Neural cell (in vitro differentiated cells): ENCODE results near the gene DGCR6L. TPM values are rescaled to one million over a fixed set of nuclear protein-coding genes. Genes with fewer than 3 reads are reported as not detected.
A peak's percentile ranks its signal among the peaks of the same experiment; 100 is the strongest.
"Not testable (repeated sequence)": the region's sequence is repeated elsewhere in the genome, so short reads cannot be mapped to it uniquely, and the experiment has no call there.

ENCODE experiments used
- H2AFZ ChIP-seq: fragments of 200-600, 300-800 bp; sonication (generic), shearing (Covaris generic); 2 replicates; pipeline ENCODE4 v1.6.0; 2014; ENCODE audit warnings: low read depth, mild to moderate bottlenecking, antibody characterized with exemption, low read length, moderate library complexity
- H3F3A ChIP-seq: fragments of 200-600 bp; shearing (Covaris generic); 2 replicates; pipeline ENCODE4 v1.6.1; 2016; ENCODE audit warnings: mild to moderate bottlenecking, moderate library complexity, mixed read lengths, antibody characterized with exemption, low read length; ENCODE audit not compliant: insufficient read depth, poor library complexity, severe bottlenecking
- H3K27ac ChIP-seq: fragments of 200-600, 300-800 bp; sonication (generic), shearing (Covaris generic); 2 replicates; pipeline ENCODE4 v1.5.1; 2014; ENCODE audit warnings: mild to moderate bottlenecking, low read length, moderate library complexity
- H3K27me3 ChIP-seq: fragments of 300-800, 200-600 bp; sonication (generic), shearing (Covaris generic); 2 replicates; pipeline ENCODE4 v1.6.0; 2014; ENCODE audit warnings: mild to moderate bottlenecking, low read depth, low read length, moderate library complexity; ENCODE audit not compliant: insufficient read depth
- H3K36me3 ChIP-seq: fragments of 300-800, 200-600 bp; sonication (generic), shearing (Covaris generic); 2 replicates; pipeline ENCODE4 v1.5.1; 2014; ENCODE audit warnings: mild to moderate bottlenecking, antibody characterized with exemption, low read length, moderate library complexity; ENCODE audit not compliant: insufficient read depth
- H3K4me2 ChIP-seq: fragments of 300-800, 200-600 bp; sonication (generic), shearing (Covaris generic); 2 replicates; pipeline ENCODE4 v1.6.0; 2014; ENCODE audit warnings: mild to moderate bottlenecking, low read length
- H3K4me3 ChIP-seq: fragments of 300-800, 200-600 bp; sonication (generic), shearing (Covaris generic); 2 replicates; pipeline ENCODE4 v1.5.1; 2014; ENCODE audit warnings: mild to moderate bottlenecking, low read length, moderate library complexity
- H3K79me2 ChIP-seq: fragments of 200-600 bp; shearing (Covaris generic); replicated peaks from 2 replicates; pipeline ENCODE4 v1.6.0; 2014; ENCODE audit warnings: mild to moderate bottlenecking, low read length, moderate library complexity; ENCODE audit not compliant: insufficient read depth
- H3K9ac ChIP-seq: fragments of 300-800, 200-600 bp; sonication (generic), shearing (Covaris generic); 2 replicates; pipeline ENCODE4 v1.6.1; 2016; ENCODE audit warnings: mild to moderate bottlenecking, low read length, mixed read lengths
- H3K9me2 ChIP-seq: fragments of 200-600 bp; shearing (Covaris generic); 2 replicates; pipeline ENCODE4 v1.6.1; 2016; ENCODE audit warnings: mild to moderate bottlenecking, low read length, mixed read lengths; ENCODE audit not compliant: insufficient read depth
- H3K9me3 ChIP-seq: fragments of 200-600, 300-800 bp; sonication (generic), shearing (Covaris generic); 2 replicates; pipeline ENCODE4 v1.6.1; 2016; ENCODE audit warnings: mild to moderate bottlenecking, mixed run types, low read length, moderate library complexity, mixed read lengths
- H4K20me1 ChIP-seq: fragments of 200-600 bp; shearing (Covaris generic); 2 replicates; pipeline ENCODE4 v1.6.1; 2016; ENCODE audit warnings: mild to moderate bottlenecking, mixed run types; ENCODE audit not compliant: insufficient read depth
- EP300 ChIP-seq: fragments of 450-650 bp; conservative IDR thresholded peaks from 2 replicates; pipeline ENCODE4 v1.6.1; 2014; ENCODE audit warnings: antibody characterized with exemption, mild to moderate bottlenecking, moderate library complexity; ENCODE audit not compliant: poor library complexity, severe bottlenecking
- EZH2 ChIP-seq: fragments of 200-600, 300-800 bp; shearing (Covaris generic), sonication (generic); IDR thresholded peaks from 2 replicates; pipeline ENCODE4 v1.6.1; 2014; ENCODE audit warnings: antibody characterized with exemption, low read length, borderline replicate concordance, mild to moderate bottlenecking; ENCODE audit not compliant: insufficient read depth, poor library complexity, severe bottlenecking
- MXI1 ChIP-seq: fragments of 450-650 bp; conservative IDR thresholded peaks from 2 replicates; pipeline ENCODE4 v1.6.1; 2014; ENCODE audit warnings: antibody characterized with exemption, mild to moderate bottlenecking; ENCODE audit not compliant: poor library complexity, severe bottlenecking
- POLR2AphosphoS5 ChIP-seq: IDR thresholded peaks from 2 replicates; pipeline ENCODE4 v1.6.1; 2012
- RAD21 ChIP-seq: fragments of 450-650 bp; conservative IDR thresholded peaks from 2 replicates; pipeline ENCODE4 v1.6.1; 2014; ENCODE audit warnings: antibody characterized with exemption, mild to moderate bottlenecking, moderate library complexity
- SMC3 ChIP-seq: fragments of 450-650 bp; conservative IDR thresholded peaks from 2 replicates; pipeline ENCODE4 v1.6.1; 2014; ENCODE audit warnings: antibody characterized with exemption, mild to moderate bottlenecking, moderate library complexity; ENCODE audit not compliant: poor library complexity
- TAF1 ChIP-seq: IDR thresholded peaks from 2 replicates; pipeline ENCODE4 v1.6.1; 2012; ENCODE audit warnings: low read depth
- polyA plus RNA-seq: library from polyadenylated mRNA; depleted of rRNA; stranded (reverse); fragments of >200 nt; gene quantifications from 2 replicates; pipeline ENCODE4 v1.2.3, GENCODE V29; 2014
- TF ChIP-seq, protein P1 (sequence below): fragments of 450-650 bp; IDR thresholded peaks from 2 replicates; pipeline ENCODE4 v1.5.1; 2014; ENCODE audit warnings: antibody characterized with exemption, mild to moderate bottlenecking, moderate library complexity; ENCODE audit not compliant: poor library complexity, severe bottlenecking
- TF ChIP-seq, protein P2 (sequence below): IDR thresholded peaks from 2 replicates; pipeline ENCODE4 v1.6.1; 2012; ENCODE audit warnings: borderline replicate concordance

The DGCR6L gene
- polyA plus RNA-seq, 1 donor from 2014 or later: 125 TPM

DNA sequence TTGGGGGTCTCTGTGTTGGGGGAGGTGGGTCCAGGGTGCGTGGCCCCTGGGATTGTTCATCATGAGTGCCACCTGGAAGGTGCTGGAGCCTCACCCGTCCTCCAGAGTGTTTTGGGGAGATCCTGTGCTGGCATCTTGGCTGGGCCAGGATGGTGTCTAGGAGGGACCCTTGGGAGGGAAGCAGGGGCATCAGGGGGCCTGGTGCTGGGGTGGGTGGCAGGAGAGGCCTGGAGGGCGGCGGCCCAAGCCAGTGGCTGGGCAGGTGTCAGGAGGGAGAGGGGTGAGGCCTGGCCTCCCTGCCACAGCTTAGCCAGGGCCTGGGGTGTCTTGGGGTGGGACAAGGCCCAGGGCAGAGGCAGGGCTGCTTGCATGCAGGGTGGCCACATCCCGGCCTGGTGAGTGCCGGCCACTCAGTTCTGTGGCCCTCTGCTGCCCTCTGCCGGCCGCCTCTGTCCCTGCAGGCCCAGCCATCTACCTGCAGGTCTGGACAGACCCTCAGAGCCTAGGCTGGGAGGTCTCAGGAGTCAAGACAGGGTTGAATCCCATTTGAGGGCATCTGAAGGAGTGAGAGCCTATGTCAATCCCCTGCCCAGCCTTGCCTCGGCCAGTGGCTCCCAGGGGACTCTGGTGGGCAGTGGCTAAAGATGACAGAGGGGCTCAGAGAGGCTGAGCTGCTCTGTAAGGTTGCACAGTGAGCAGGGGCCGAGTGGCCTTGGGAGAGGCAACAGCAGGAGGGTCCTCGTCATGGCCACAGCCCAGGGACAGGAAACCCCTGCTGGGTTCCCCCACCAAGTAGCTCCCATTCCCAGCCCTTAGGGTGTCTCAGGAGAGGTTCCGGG, 34.2 kb downstream of the DGCR6L start:
- not testable (repeated sequence) for H3K9ac ChIP-seq, H3K9me3 ChIP-seq, H3F3A ChIP-seq, H3K9me2 ChIP-seq, H4K20me1 ChIP-seq, H3K4me3 ChIP-seq, H3K4me2 ChIP-seq, H3K36me3 ChIP-seq, H3K79me2 ChIP-seq, H3K27ac ChIP-seq, H2AFZ ChIP-seq, H3K27me3 ChIP-seq
- peak; percentile 66 for TF ChIP-seq RAD21
- TF ChIP-seq SMC3: peak; percentile 78
- TF ChIP-seq, protein P1, sequence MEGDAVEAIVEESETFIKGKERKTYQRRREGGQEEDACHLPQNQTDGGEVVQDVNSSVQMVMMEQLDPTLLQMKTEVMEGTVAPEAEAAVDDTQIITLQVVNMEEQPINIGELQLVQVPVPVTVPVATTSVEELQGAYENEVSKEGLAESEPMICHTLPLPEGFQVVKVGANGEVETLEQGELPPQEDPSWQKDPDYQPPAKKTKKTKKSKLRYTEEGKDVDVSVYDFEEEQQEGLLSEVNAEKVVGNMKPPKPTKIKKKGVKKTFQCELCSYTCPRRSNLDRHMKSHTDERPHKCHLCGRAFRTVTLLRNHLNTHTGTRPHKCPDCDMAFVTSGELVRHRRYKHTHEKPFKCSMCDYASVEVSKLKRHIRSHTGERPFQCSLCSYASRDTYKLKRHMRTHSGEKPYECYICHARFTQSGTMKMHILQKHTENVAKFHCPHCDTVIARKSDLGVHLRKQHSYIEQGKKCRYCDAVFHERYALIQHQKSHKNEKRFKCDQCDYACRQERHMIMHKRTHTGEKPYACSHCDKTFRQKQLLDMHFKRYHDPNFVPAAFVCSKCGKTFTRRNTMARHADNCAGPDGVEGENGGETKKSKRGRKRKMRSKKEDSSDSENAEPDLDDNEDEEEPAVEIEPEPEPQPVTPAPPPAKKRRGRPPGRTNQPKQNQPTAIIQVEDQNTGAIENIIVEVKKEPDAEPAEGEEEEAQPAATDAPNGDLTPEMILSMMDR: peak; percentile 71

DNA sequence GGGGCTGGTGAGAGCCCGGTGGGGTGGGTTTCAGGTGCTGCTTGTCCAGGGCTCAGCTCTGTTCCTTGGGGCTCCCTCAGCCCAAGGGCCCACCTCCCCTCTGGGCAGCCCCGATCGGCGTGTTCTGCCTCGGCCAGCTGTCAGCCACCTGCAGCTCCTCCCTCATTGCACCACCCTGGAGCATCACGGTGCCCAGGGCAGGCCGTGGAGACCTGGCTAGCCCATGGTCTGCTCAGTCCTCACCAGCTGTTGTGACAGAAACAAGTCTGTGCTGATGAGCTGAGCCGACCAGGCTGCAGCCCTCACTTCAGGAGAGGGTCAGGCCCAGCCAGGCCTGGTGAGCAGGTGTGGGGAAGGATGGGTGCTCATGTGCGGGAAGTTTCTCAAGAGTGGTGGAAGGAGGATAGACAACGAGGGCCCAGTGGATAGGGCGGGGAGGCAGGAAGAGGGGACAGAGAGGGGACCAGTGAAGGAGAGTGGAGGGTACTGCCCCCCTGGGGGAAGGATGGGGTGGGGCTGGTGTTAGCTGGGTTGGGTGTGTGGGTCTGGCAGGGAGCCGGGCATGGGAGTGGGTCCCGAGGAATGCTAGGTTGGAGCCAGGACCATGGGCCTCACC, 35.3 kb downstream of the DGCR6L start:
- no peaks in the 10 kb centered on the region for H3K9me2 ChIP-seq
- H3K4me2 ChIP-seq: no peak overlapping the region
- H3K79me2 ChIP-seq: no peaks in the 10 kb centered on the region
- no peaks in the 10 kb centered on the region for H3F3A ChIP-seq
- H3K27ac ChIP-seq: no peak overlapping the region
- H3K27me3 ChIP-seq: no peaks in the 10 kb centered on the region
- no peak overlapping the region for H2AFZ ChIP-seq
- TF ChIP-seq MXI1 (no peak), TAF1 (no peak), SMC3 (no peak), POLR2AphosphoS5 (no peak), EZH2 (no peak), EP300 (no peak), RAD21 (no peak)
- TF ChIP-seq, protein P2, sequence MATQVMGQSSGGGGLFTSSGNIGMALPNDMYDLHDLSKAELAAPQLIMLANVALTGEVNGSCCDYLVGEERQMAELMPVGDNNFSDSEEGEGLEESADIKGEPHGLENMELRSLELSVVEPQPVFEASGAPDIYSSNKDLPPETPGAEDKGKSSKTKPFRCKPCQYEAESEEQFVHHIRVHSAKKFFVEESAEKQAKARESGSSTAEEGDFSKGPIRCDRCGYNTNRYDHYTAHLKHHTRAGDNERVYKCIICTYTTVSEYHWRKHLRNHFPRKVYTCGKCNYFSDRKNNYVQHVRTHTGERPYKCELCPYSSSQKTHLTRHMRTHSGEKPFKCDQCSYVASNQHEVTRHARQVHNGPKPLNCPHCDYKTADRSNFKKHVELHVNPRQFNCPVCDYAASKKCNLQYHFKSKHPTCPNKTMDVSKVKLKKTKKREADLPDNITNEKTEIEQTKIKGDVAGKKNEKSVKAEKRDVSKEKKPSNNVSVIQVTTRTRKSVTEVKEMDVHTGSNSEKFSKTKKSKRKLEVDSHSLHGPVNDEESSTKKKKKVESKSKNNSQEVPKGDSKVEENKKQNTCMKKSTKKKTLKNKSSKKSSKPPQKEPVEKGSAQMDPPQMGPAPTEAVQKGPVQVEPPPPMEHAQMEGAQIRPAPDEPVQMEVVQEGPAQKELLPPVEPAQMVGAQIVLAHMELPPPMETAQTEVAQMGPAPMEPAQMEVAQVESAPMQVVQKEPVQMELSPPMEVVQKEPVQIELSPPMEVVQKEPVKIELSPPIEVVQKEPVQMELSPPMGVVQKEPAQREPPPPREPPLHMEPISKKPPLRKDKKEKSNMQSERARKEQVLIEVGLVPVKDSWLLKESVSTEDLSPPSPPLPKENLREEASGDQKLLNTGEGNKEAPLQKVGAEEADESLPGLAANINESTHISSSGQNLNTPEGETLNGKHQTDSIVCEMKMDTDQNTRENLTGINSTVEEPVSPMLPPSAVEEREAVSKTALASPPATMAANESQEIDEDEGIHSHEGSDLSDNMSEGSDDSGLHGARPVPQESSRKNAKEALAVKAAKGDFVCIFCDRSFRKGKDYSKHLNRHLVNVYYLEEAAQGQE: no peak
- TF ChIP-seq, protein P1: no peak
- H3K9ac ChIP-seq: no peak overlapping the region
- no peak overlapping the region for H3K4me3 ChIP-seq
- H3K9me3 ChIP-seq: no peaks in the 10 kb centered on the region
- no peaks in the 10 kb centered on the region for H4K20me1 ChIP-seq
- H3K36me3 ChIP-seq: no peaks in the 10 kb centered on the region
